ENCODE data around the gene SVOP. TPM values are rescaled to one million over a fixed set of nuclear protein-coding genes. Genes with fewer than 3 reads are reported as not detected.
"Not testable (repeated sequence)": the region's sequence is repeated elsewhere in the genome, so short reads cannot be mapped to it uniquely, and the experiment has no call there.

Gene SVOP
- polyA plus RNA-seq, 1 experiment, result not detected

GRCh38 chr12:108995370-108995992 is 25.4 kb downstream of the SVOP start:
- H3K36me3 ChIP-seq (ENCODE audit: control insufficient read depth, insufficient read depth, low read length), result no peaks in the 10 kb centered on the region
- H3K4me3 ChIP-seq (ENCODE audit: low read depth, low read length), result no peak overlapping the region
- no peak for DNase-seq (ENCODE audit: low read depth)
- H3K27me3 ChIP-seq (ENCODE audit: control insufficient read depth, insufficient read depth, low read length), result no peaks in the 10 kb centered on the region
- TF ChIP-seq, protein P1, sequence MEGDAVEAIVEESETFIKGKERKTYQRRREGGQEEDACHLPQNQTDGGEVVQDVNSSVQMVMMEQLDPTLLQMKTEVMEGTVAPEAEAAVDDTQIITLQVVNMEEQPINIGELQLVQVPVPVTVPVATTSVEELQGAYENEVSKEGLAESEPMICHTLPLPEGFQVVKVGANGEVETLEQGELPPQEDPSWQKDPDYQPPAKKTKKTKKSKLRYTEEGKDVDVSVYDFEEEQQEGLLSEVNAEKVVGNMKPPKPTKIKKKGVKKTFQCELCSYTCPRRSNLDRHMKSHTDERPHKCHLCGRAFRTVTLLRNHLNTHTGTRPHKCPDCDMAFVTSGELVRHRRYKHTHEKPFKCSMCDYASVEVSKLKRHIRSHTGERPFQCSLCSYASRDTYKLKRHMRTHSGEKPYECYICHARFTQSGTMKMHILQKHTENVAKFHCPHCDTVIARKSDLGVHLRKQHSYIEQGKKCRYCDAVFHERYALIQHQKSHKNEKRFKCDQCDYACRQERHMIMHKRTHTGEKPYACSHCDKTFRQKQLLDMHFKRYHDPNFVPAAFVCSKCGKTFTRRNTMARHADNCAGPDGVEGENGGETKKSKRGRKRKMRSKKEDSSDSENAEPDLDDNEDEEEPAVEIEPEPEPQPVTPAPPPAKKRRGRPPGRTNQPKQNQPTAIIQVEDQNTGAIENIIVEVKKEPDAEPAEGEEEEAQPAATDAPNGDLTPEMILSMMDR (IDR thresholded peaks at IDR 0.05; ENCODE audit: insufficient read depth, low read depth, low read length), result no peak
- CTCF ChIA-PET, result interaction anchor here (1.2 kb wide), 1 partner anchor 16 kb away, joined by 3 read pairs; no protein-coding TSS in a partner anchor
- POLR2A ChIA-PET, result no interaction called here

GRCh38 chr12:108990103-108990502 is 30.8 kb downstream of the SVOP start:
- H3K36me3 ChIP-seq (ENCODE audit: control insufficient read depth, insufficient read depth, low read length); H3K4me3 ChIP-seq (ENCODE audit: low read depth, low read length); DNase-seq (ENCODE audit: low read depth); POLR2A ChIA-PET; H3K27me3 ChIP-seq (ENCODE audit: control insufficient read depth, insufficient read depth, low read length): not testable (repeated sequence)
- CTCF ChIA-PET, result interaction anchor here (0.6 to 1.1 kb wide), 2 partner anchors 15 kb away, joined by 3 read pairs; no protein-coding TSS in a partner anchor

DNA sequence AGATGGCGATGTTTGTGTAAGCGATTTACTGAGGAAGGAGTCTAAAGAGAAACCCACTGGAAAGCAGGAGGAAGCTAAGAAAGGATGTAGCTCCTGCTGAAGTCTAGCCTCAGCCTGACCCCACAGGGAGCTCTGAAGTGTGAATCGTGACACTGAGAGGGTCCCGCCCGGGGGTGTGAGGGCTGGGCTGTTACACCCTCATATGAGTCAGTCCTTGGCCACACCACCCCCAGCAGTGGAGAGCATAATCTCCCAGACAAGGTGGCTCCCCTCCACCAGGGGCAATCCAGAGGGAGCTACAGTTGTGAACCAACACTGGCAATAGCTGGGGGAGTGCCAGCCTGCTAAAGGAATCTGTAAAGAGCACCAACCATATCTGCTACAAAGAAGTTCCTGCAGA is 31.5 kb downstream of the SVOP start:
- Histone ChIP-seq H3K4me3 (ENCODE audit: low read depth, low read length) (no peak overlapping the region), H3K36me3 (ENCODE audit: control insufficient read depth, insufficient read depth, low read length) (no peaks in the 10 kb centered on the region), H3K27me3 (ENCODE audit: control insufficient read depth, insufficient read depth, low read length) (no peaks in the 10 kb centered on the region)
- TF ChIP-seq, protein P1 (IDR thresholded peaks at IDR 0.05; ENCODE audit: insufficient read depth, low read depth, low read length), result no peak
- DNase-seq (ENCODE audit: low read depth), result no peak
- ChIA-PET CTCF (interaction anchor here (0.6 to 1.1 kb wide), 2 partner anchors 15 kb away, joined by 3 read pairs; no protein-coding TSS in a partner anchor), POLR2A (no interaction called here)

DNA sequence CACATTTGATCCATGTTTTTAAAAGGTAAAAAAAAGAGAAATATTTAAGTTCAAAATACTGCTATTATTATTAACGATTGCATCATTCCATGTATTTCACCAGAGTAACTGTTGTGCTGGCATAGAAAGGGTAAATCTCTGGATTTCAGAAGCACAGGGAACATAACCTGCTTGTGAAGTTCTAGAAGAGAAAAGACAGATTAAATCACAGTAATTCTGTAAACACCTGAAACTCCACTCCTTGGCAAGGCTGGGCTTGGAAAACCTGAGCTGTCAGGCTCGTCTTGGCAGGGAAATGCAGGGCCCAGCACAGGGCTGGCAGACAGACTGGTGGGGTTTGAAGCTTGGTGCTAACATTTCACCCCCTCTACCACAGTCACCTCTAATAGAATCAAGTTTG is 35.1 kb downstream of the SVOP start:
- ChIA-PET POLR2A (no interaction called here), CTCF (no interaction called here)
- Histone ChIP-seq H3K4me3 (ENCODE audit: low read depth, low read length) (no peak overlapping the region), H3K36me3 (ENCODE audit: control insufficient read depth, insufficient read depth, low read length) (no peaks in the 10 kb centered on the region), H3K27me3 (ENCODE audit: control insufficient read depth, insufficient read depth, low read length) (no peaks in the 10 kb centered on the region)
- DNase-seq (ENCODE audit: low read depth), result no peak
- TF ChIP-seq, protein P1 (IDR thresholded peaks at IDR 0.05; ENCODE audit: insufficient read depth, low read depth, low read length), result no peak

DNA sequence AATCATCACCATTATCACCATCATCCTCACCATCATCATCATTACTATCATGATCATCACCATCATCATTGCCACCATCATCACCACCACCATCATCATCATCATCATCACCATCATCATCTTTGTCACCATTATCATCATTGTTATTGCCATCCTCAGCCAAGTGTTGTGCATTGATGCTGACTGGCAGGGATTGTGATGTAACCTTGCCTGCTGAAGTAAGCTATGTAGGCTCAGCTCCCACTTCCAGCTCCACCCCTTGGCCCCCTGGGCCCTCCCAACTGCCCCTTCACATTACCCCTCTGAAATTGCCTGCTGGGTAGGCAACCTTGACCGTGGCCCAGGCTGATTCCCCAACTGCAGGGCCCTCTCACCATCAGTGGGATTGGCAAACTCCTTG is 37.6 kb downstream of the SVOP start:
- POLR2A ChIA-PET, result no interaction called here
- no peaks in the 10 kb centered on the region for H3K27me3 ChIP-seq (ENCODE audit: control insufficient read depth, insufficient read depth, low read length)
- CTCF ChIA-PET, result no interaction called here
- TF ChIP-seq, protein P1 (IDR thresholded peaks at IDR 0.05; ENCODE audit: insufficient read depth, low read depth, low read length), result no peak
- H3K36me3 ChIP-seq (ENCODE audit: control insufficient read depth, insufficient read depth, low read length), result no peaks in the 10 kb centered on the region
- H3K4me3 ChIP-seq (ENCODE audit: low read depth, low read length), result no peak overlapping the region
- DNase-seq (ENCODE audit: low read depth), result no peak

Data from BJ (cell line).